ENCODE data around the gene TOPORS.

Gene TOPORS

DNA sequence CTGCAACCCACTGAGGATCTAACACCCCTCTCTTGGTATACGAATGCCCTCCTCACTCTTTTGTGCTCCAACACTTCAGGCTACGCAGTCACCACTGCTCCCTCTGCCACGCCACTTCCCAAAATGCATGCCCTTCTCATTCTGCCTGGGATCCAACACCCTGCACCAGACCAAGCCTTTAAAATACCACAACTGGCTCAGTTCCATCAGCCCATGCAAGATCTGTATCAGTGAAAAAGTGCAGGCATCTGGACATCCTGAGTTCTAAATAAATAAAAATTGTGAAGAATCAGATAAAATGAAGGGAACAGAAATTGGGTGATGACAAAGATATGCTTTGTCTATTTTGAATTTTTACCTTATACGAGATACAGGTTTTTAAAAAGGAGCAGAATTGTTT is 17.9 kb upstream of the TOPORS start:
- DNase-seq (ENCODE audit: low read depth): no peak
- in situ Hi-C loops (cut with HindIII; ENCODE audit: low sequenced_read_pairs): loop anchor here (25.0 kb wide), 1 partner anchor 183 kb away; the partner anchor contains the start of gene ACO1
- TF ChIP-seq, protein P1, sequence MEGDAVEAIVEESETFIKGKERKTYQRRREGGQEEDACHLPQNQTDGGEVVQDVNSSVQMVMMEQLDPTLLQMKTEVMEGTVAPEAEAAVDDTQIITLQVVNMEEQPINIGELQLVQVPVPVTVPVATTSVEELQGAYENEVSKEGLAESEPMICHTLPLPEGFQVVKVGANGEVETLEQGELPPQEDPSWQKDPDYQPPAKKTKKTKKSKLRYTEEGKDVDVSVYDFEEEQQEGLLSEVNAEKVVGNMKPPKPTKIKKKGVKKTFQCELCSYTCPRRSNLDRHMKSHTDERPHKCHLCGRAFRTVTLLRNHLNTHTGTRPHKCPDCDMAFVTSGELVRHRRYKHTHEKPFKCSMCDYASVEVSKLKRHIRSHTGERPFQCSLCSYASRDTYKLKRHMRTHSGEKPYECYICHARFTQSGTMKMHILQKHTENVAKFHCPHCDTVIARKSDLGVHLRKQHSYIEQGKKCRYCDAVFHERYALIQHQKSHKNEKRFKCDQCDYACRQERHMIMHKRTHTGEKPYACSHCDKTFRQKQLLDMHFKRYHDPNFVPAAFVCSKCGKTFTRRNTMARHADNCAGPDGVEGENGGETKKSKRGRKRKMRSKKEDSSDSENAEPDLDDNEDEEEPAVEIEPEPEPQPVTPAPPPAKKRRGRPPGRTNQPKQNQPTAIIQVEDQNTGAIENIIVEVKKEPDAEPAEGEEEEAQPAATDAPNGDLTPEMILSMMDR (IDR thresholded peaks at IDR 0.05; ENCODE audit: low read depth, low read length, missing control alignments): no peak
- H3K4me3 ChIP-seq (ENCODE audit: low read depth, low read length): no peak overlapping the region

DNA sequence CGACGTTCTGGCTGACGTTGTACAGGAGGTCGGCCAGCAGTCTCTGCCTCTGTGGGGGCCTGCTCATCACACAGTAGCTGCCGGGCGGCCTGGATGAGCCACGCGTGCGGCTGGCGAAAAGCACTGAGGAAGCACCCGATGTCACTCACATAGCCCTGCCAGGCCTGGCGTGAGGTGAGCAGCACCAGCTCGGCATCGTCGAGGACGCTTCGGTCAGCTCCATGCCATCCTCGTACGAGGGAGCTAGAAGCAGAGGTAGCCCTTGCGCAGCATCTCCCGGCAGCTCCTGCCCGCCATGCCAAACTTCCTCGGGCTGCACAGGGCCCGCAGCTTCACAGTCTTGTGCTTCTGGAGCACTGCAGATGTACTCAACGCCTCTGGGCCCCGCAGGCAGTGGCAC is 14.4 kb upstream of the TOPORS start:
- no peak overlapping the region for H3K4me3 ChIP-seq (ENCODE audit: low read depth, low read length)
- DNase-seq (ENCODE audit: low read depth): no peak
- TF ChIP-seq, protein P1 (IDR thresholded peaks at IDR 0.05; ENCODE audit: low read depth, low read length, missing control alignments): no peak
- in situ Hi-C loops (cut with HindIII; ENCODE audit: low sequenced_read_pairs): loop anchor here (25.0 kb wide), 1 partner anchor 179 kb away; the partner anchor contains the start of gene ACO1

DNA sequence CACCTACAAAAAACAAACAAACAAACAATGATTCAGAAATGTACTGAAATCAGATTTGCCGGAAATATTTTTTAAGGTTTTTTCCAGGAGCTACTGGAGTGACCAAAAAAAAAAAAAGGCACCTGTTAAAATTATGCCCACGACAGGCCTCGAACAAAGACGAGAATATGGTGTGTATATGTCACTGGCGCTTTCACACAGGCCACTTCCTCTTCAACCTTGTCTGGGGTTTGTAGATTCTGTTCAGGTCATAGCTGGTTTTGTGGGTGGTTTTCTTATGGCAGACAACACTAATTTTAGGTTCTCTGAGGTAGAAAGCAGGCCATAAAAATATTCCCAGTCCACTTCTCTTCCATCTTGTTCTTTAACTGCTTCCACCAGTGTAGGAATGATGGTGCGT is 13.6 kb upstream of the TOPORS start:
- H3K4me3 ChIP-seq (ENCODE audit: low read depth, low read length): no peak overlapping the region
- TF ChIP-seq, protein P1 (IDR thresholded peaks at IDR 0.05; ENCODE audit: low read depth, low read length, missing control alignments): no peak
- no peak for DNase-seq (ENCODE audit: low read depth)
- in situ Hi-C loops (cut with HindIII; ENCODE audit: low sequenced_read_pairs): loop anchor here (25.0 kb wide), 1 partner anchor 179 kb away; the partner anchor contains the start of gene ACO1

DNA sequence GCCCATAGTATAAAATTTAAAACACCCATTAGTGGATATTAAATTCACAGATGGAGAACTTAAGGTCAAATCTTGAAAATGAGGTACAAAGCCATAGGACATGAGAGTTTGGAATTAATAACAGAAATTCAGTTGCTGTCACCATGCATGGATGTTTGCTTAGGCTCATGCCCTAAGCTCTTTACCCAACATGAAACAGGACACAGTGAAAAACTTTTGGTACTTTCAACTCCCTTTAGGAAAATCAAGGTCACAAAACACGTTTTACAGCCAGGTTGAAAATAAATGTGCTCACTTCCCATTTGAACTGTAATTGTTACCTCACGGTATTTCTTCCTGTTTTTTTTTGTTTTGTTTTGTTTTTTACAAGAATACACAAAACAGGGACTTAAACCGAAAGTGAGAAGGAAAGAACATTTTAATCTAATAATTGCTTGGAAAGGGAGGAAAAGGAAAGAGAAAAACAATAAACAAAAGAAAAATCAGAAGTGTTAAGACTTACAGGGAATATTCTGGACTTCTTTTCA is 6.1 kb upstream of the TOPORS start:
- no peak overlapping the region for H3K4me3 ChIP-seq (ENCODE audit: low read depth, low read length)
- in situ Hi-C loops (cut with HindIII; ENCODE audit: low sequenced_read_pairs): loop anchor here (25.0 kb wide), 1 partner anchor 171 kb away; the partner anchor contains the start of gene ACO1
- DNase-seq (ENCODE audit: low read depth): no peak
- TF ChIP-seq, protein P1 (IDR thresholded peaks at IDR 0.05; ENCODE audit: low read depth, low read length, missing control alignments): no peak

DNA sequence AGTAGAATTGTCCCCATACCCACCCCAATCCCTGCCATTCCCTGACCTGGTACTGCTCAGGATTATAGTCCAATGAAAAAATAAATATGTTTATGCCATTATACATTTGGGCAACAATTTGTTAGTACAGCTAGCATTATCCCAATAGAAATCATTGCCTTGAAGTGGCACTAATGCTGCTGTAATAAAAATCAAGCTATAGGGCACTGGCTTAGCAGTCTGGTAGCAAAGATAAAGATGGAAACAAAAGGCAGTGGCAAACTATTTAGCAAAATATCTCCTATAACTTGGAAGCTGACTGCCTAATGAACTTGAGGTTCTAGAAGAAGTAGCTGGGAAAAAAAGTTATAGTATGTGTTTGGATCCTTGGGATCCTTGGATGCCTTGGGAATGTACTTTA is 2.2 kb upstream of the TOPORS start:
- in situ Hi-C loops (cut with HindIII; ENCODE audit: low sequenced_read_pairs): loop anchor here (25.0 kb wide), 1 partner anchor 167 kb away; the partner anchor contains the start of gene ACO1
- DNase-seq (ENCODE audit: low read depth): no peak
- TF ChIP-seq, protein P1 (IDR thresholded peaks at IDR 0.05; ENCODE audit: low read depth, low read length, missing control alignments): no peak
- no peak overlapping the region for H3K4me3 ChIP-seq (ENCODE audit: low read depth, low read length)

DNA sequence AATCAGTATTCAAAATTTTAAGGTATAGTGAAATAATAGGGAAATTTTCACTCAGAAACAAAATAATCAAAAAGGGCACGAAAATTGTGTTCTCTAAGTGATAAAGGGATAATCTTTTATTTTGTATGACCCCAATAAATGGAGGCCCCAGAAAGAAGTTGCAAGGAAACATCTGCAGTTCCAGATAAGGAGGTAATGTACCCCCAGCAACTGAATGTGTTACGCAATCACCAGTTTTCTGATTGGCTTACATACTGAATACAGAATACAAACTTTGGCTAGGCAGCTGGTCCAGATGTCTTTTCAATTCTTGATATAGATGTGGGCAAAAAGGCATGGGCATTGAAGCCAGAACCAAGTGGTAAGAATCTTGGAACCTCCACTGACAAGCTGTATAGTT is 1.7 kb upstream of the TOPORS start:
- DNase-seq (ENCODE audit: low read depth): no peak
- H3K4me3 ChIP-seq (ENCODE audit: low read depth, low read length): no peak overlapping the region
- in situ Hi-C loops (cut with HindIII; ENCODE audit: low sequenced_read_pairs): loop anchor here (25.0 kb wide), 1 partner anchor 167 kb away; the partner anchor contains the start of gene ACO1
- TF ChIP-seq, protein P1 (IDR thresholded peaks at IDR 0.05; ENCODE audit: low read depth, low read length, missing control alignments): no peak
